ENCODE measurements around the gene SGCD. TPM values are rescaled to one million over a fixed set of nuclear protein-coding genes. Genes with fewer than 3 reads are reported as not detected.
"Not testable (repeated sequence)": the region's sequence is repeated elsewhere in the genome, so short reads cannot be mapped to it uniquely, and the experiment has no call there.

The SGCD gene
- total and polyA plus RNA-seq, 4 donors = 12.2 to 129 (median 22.3) TPM

GRCh38 chr5:156595132-156595787 lies 268.3 kb downstream of the SGCD start:
- WGBS, 2 donors = 68 to 76% methylated on average over 4 of the region's 4 CpGs
- no peak for DNase-seq
- H3K27me3 ChIP-seq (ENCODE audit: control insufficient read depth in 1 of 2, insufficient read depth in 2 of 2, low read length in 1 of 2) = no peaks in the 10 kb centered on the region
- no peaks in the 10 kb centered on the region for H3K9me3 ChIP-seq (ENCODE audit: control insufficient read depth, low read length)
- ATAC-seq (ENCODE audit: low FRiP score) = no peak
- H3K36me3 ChIP-seq (ENCODE audit: control insufficient read depth in 1 of 2, insufficient read depth in 2 of 2, low read length in 1 of 2) = no peaks in the 10 kb centered on the region
- peak overlapping the region in 1 of 2 donors; percentile 25 for H3K27ac ChIP-seq (ENCODE audit: low read depth in 1 of 2, low read length in 2 of 2)
- intact Hi-C loops (cut with DNase I) = no loop called here
- no peak overlapping the region for H3K4me3 ChIP-seq (ENCODE audit: low read length in 2 of 2)
- H3K4me1 ChIP-seq (ENCODE audit: control insufficient read depth in 1 of 2, insufficient read depth in 2 of 2, low read length in 2 of 2) = peaks cover 2% of the 10 kb centered on the region in 2 donors

- 86 to 89% methylated on average over 3 of the region's 3 CpGs for WGBS, 2 donors
- H3K27me3 ChIP-seq (ENCODE audit: control insufficient read depth in 1 of 2, insufficient read depth in 2 of 2, low read length in 1 of 2) = no peaks in the 10 kb centered on the region
- no peak for DNase-seq
- no peaks in the 10 kb centered on the region for H3K9me3 ChIP-seq (ENCODE audit: control insufficient read depth, low read length)
- no peak overlapping the region for H3K4me3 ChIP-seq (ENCODE audit: low read length in 2 of 2)
- H3K4me1 ChIP-seq (ENCODE audit: control insufficient read depth in 1 of 2, insufficient read depth in 2 of 2, low read length in 2 of 2) = peaks cover 0 to 2% of the 10 kb centered on the region in 2 donors
- H3K27ac ChIP-seq (ENCODE audit: low read depth in 1 of 2, low read length in 2 of 2) = no peak overlapping the region
- ATAC-seq (ENCODE audit: low FRiP score) = no peak
- H3K36me3 ChIP-seq (ENCODE audit: control insufficient read depth in 1 of 2, insufficient read depth in 2 of 2, low read length in 1 of 2) = no peaks in the 10 kb centered on the region
- intact Hi-C loops (cut with DNase I) = no loop called here
These were observed 270.3 kb downstream of the SGCD start for GRCh38 chr5:156597276-156597675.

- Histone ChIP-seq H3K27me3 (ENCODE audit: control insufficient read depth in 1 of 2, insufficient read depth in 2 of 2, low read length in 1 of 2) (no peaks in the 10 kb centered on the region), H3K4me3 (ENCODE audit: low read length in 2 of 2) (no peak overlapping the region), H3K9me3 (ENCODE audit: control insufficient read depth, low read length) (no peaks in the 10 kb centered on the region), H3K4me1 (ENCODE audit: control insufficient read depth in 1 of 2, insufficient read depth in 2 of 2, low read length in 2 of 2) (peaks cover 0 to 2% of the 10 kb centered on the region in 2 donors), H3K36me3 (ENCODE audit: control insufficient read depth in 1 of 2, insufficient read depth in 2 of 2, low read length in 1 of 2) (no peaks in the 10 kb centered on the region), H3K27ac (ENCODE audit: low read depth in 1 of 2, low read length in 2 of 2) (no peak overlapping the region)
- WGBS, 2 donors = 66 to 72% methylated on average over 2 of the region's 2 CpGs
- intact Hi-C loops (cut with DNase I) = no loop called here
- ATAC-seq (ENCODE audit: low FRiP score) (no peak), DNase-seq (no peak)
These were observed 272.0 kb downstream of the SGCD start for GRCh38 chr5:156598964-156599363.

DNA sequence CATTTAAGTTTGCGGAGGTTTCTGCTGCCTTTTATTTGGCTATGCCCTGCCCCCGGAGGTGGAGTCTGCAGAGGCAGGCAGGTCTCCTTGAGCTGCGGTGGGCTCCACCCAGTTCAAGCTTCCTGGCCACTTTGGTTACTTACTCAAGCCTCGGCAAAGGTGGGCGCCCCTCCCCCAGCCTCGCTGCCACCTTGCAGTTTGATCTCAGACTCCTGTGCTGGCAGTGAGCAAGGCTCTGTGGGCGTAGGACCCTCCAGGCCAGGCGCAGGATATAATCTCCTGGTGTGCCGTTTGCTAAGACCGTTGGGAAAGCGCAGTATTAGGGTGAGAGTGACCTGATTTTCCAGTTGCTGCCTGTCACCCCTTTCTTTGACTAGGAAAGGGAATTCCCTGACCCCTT lies 283.6 kb downstream of the SGCD start:
- ATAC-seq (ENCODE audit: low FRiP score); DNase-seq: not testable (repeated sequence)

GRCh38 chr5:156615901-156616300 lies 288.9 kb downstream of the SGCD start:
- Histone ChIP-seq H3K27me3 (ENCODE audit: control insufficient read depth in 1 of 2, insufficient read depth in 2 of 2, low read length in 1 of 2) (no peaks in the 10 kb centered on the region), H3K4me1 (ENCODE audit: control insufficient read depth in 1 of 2, insufficient read depth in 2 of 2, low read length in 2 of 2) (no peaks in the 10 kb centered on the region), H3K27ac (ENCODE audit: low read depth in 1 of 2, low read length in 2 of 2) (no peak overlapping the region), H3K36me3 (ENCODE audit: control insufficient read depth in 1 of 2, insufficient read depth in 2 of 2, low read length in 1 of 2) (peaks cover 0 to 2% of the 10 kb centered on the region in 2 donors), H3K9me3 (ENCODE audit: control insufficient read depth, low read length) (peaks cover 2% of the 10 kb centered on the region), H3K4me3 (ENCODE audit: low read length in 2 of 2) (no peak overlapping the region)
- intact Hi-C loops (cut with DNase I) = no loop called here
- WGBS, 2 donors = 93 to 95% methylated on average over 2 of the region's 2 CpGs
- ATAC-seq (ENCODE audit: low FRiP score) = no peak
- DNase-seq = no peak

More for the DNA sequence above, 283.6 kb downstream of the SGCD start:
- H3K9me3 ChIP-seq (ENCODE audit: control insufficient read depth, low read length); H3K4me1 ChIP-seq (ENCODE audit: control insufficient read depth in 1 of 2, insufficient read depth in 2 of 2, low read length in 2 of 2); H3K27ac ChIP-seq (ENCODE audit: low read depth in 1 of 2, low read length in 2 of 2); H3K27me3 ChIP-seq (ENCODE audit: control insufficient read depth in 1 of 2, insufficient read depth in 2 of 2, low read length in 1 of 2); H3K36me3 ChIP-seq (ENCODE audit: control insufficient read depth in 1 of 2, insufficient read depth in 2 of 2, low read length in 1 of 2); H3K4me3 ChIP-seq (ENCODE audit: low read length in 2 of 2); intact Hi-C loops (cut with DNase I): not testable (repeated sequence)
- WGBS, 2 donors = 93 to 98% methylated on average over 11 of the region's 11 CpGs

DNA sequence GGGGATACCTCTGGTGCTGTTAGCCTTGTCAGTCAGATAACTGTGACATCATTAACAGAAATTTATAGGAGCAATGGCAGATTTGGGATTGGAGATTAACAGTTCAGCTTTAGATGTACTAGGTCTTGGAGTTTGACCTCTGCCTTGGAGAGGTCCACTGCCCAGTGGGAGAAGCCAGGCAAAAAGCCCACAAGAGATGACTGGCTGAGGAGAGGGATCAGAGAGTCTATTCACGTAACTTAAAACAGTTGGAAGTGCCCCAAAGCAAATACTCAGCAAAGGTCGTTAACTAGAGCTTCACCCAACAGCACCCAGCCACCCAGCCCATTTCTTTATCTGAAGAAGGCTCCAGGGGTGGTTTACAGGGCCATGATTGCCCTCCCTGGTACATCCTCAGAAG lies 290.5 kb downstream of the SGCD start:
- ATAC-seq (ENCODE audit: low FRiP score) (no peak), DNase-seq (no peak)
- Histone ChIP-seq H3K27ac (ENCODE audit: low read depth in 1 of 2, low read length in 2 of 2) (no peak overlapping the region), H3K4me3 (ENCODE audit: low read length in 2 of 2) (no peak overlapping the region), H3K27me3 (ENCODE audit: control insufficient read depth in 1 of 2, insufficient read depth in 2 of 2, low read length in 1 of 2) (no peaks in the 10 kb centered on the region), H3K4me1 (ENCODE audit: control insufficient read depth in 1 of 2, insufficient read depth in 2 of 2, low read length in 2 of 2) (no peaks in the 10 kb centered on the region), H3K36me3 (ENCODE audit: control insufficient read depth in 1 of 2, insufficient read depth in 2 of 2, low read length in 1 of 2) (peaks cover 0 to 2% of the 10 kb centered on the region in 2 donors), H3K9me3 (ENCODE audit: control insufficient read depth, low read length) (no peaks in the 10 kb centered on the region)
- intact Hi-C loops (cut with DNase I) = no loop called here
- 45 to 46% methylated on average over 2 of the region's 2 CpGs for WGBS, 2 donors

- intact Hi-C loops (cut with DNase I) = no loop called here
- Histone ChIP-seq H3K4me1 (ENCODE audit: control insufficient read depth in 1 of 2, insufficient read depth in 2 of 2, low read length in 2 of 2) (no peaks in the 10 kb centered on the region), H3K27me3 (ENCODE audit: control insufficient read depth in 1 of 2, insufficient read depth in 2 of 2, low read length in 1 of 2) (no peaks in the 10 kb centered on the region), H3K36me3 (ENCODE audit: control insufficient read depth in 1 of 2, insufficient read depth in 2 of 2, low read length in 1 of 2) (peaks cover 2 to 3% of the 10 kb centered on the region in 2 donors), H3K27ac (ENCODE audit: low read depth in 1 of 2, low read length in 2 of 2) (no peak overlapping the region), H3K9me3 (ENCODE audit: control insufficient read depth, low read length) (no peaks in the 10 kb centered on the region), H3K4me3 (ENCODE audit: low read length in 2 of 2) (no peak overlapping the region)
- no peak for ATAC-seq (ENCODE audit: low FRiP score)
- DNase-seq = no peak
- 88 to 90% methylated on average over 8 of the region's 8 CpGs for WGBS, 2 donors
These were observed 291.6 kb downstream of the SGCD start for GRCh38 chr5:156618601-156619000.

DNA sequence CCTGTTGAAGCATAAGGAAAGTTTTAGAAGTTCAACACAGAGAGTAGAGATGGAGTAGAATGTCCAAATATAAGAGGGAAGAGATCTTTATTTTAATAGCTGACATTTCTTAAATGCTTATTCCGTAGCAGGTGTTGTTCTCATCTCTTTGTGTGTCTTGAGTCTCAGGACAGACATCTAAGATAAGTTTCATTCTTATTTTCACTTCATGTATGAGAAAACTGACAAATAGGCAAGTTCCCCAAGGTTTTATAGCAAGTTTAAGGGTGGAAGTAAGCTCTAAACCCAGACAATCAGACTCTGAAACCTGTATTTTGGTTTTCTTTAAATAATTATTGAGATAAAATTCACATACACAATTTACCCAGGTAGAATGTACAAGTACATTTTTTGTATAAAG lies 294.8 kb downstream of the SGCD start:
- intact Hi-C loops (cut with DNase I) = no loop called here
- no peaks in the 10 kb centered on the region for H3K27me3 ChIP-seq (ENCODE audit: control insufficient read depth in 1 of 2, insufficient read depth in 2 of 2, low read length in 1 of 2)
- no peaks in the 10 kb centered on the region for H3K9me3 ChIP-seq (ENCODE audit: control insufficient read depth, low read length)
- DNase-seq (no peak), ATAC-seq (ENCODE audit: low FRiP score) (no peak)
- H3K27ac ChIP-seq (ENCODE audit: low read depth in 1 of 2, low read length in 2 of 2) = no peak overlapping the region
- H3K4me3 ChIP-seq (ENCODE audit: low read length in 2 of 2) = no peak overlapping the region
- H3K4me1 ChIP-seq (ENCODE audit: control insufficient read depth in 1 of 2, insufficient read depth in 2 of 2, low read length in 2 of 2) = peaks cover 0 to 2% of the 10 kb centered on the region in 2 donors
- peaks cover 0 to 3% of the 10 kb centered on the region in 2 donors for H3K36me3 ChIP-seq (ENCODE audit: control insufficient read depth in 1 of 2, insufficient read depth in 2 of 2, low read length in 1 of 2)
- WGBS, 2 donors = 95 to 97% methylated on average over 1 of the region's 1 CpG

GRCh38 chr5:156623381-156624040 lies 296.5 kb downstream of the SGCD start:
- Histone ChIP-seq H3K4me3 (ENCODE audit: low read length in 2 of 2) (no peak overlapping the region), H3K9me3 (ENCODE audit: control insufficient read depth, low read length) (no peaks in the 10 kb centered on the region), H3K27me3 (ENCODE audit: control insufficient read depth in 1 of 2, insufficient read depth in 2 of 2, low read length in 1 of 2) (no peaks in the 10 kb centered on the region), H3K27ac (ENCODE audit: low read depth in 1 of 2, low read length in 2 of 2) (no peak overlapping the region), H3K4me1 (ENCODE audit: control insufficient read depth in 1 of 2, insufficient read depth in 2 of 2, low read length in 2 of 2) (peaks cover 0 to 2% of the 10 kb centered on the region in 2 donors), H3K36me3 (ENCODE audit: control insufficient read depth in 1 of 2, insufficient read depth in 2 of 2, low read length in 1 of 2) (peaks cover 0 to 3% of the 10 kb centered on the region in 2 donors)
- ATAC-seq (ENCODE audit: low FRiP score) = no peak
- WGBS, 2 donors = 90 to 91% methylated on average over 5 of the region's 5 CpGs
- intact Hi-C loops (cut with DNase I) = no loop called here
- no peak for DNase-seq
